Stimulated activated CD4-positive, alpha-beta T cell treated with anti-CD3 and anti-CD28 coated beads, TNF-alpha, amount 100 ng/mL, for 48 hours (primary cell): ENCODE results near the gene BTNL3.
"Not testable (repeated sequence)": the region's sequence is repeated elsewhere in the genome, so short reads cannot be mapped to it uniquely, and the experiment has no call there.

Experiments
- DNase-seq, 3 donors: peaks; one replicate each; pipeline ENCODE4 v3.0.0-alpha.2; 2020; ENCODE audit warnings: low read depth in 3 of 3

The BTNL3 gene, protein sequence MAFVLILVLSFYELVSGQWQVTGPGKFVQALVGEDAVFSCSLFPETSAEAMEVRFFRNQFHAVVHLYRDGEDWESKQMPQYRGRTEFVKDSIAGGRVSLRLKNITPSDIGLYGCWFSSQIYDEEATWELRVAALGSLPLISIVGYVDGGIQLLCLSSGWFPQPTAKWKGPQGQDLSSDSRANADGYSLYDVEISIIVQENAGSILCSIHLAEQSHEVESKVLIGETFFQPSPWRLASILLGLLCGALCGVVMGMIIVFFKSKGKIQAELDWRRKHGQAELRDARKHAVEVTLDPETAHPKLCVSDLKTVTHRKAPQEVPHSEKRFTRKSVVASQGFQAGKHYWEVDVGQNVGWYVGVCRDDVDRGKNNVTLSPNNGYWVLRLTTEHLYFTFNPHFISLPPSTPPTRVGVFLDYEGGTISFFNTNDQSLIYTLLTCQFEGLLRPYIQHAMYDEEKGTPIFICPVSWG

DNA sequence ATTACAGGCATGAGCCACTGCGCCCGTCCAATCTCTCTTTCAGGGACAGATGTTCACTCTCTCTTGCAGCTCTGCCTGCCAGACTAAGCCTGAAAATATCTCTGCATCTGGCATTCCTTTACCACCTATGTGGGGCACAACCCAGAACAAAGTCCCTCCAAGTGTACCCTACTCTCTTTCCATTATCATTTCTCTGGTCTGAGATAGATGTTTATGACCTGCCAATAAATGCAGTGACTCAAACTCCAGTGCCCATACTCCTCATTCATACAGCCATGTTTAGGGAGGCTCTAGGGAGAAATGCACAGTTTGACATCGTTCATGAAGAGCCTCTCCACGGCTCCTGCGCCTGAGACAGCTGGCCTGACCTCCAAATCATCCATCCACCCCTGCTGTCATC lies at the start of gene BTNL3:
Gene BTNL3 (plus strand): TSS at position 255 of the 400 bp plus-strand sequence. CDS start 183 bp downstream, outside the sequence.
- no peak for DNase-seq

- DNase-seq = no peak
Observed at GRCh38 chr5:180950291-180950949, 38.2 kb upstream of the BTNL3 start.

GRCh38 chr5:180959661-180960060 lies 29.0 kb upstream of the BTNL3 start:
- DNase-seq = no peak

- no peak for DNase-seq
Observed at GRCh38 chr5:180960209-180960608, 28.4 kb upstream of the BTNL3 start.

- no peak for DNase-seq
Observed at GRCh38 chr5:180969406-180969805, 19.2 kb upstream of the BTNL3 start.

DNA sequence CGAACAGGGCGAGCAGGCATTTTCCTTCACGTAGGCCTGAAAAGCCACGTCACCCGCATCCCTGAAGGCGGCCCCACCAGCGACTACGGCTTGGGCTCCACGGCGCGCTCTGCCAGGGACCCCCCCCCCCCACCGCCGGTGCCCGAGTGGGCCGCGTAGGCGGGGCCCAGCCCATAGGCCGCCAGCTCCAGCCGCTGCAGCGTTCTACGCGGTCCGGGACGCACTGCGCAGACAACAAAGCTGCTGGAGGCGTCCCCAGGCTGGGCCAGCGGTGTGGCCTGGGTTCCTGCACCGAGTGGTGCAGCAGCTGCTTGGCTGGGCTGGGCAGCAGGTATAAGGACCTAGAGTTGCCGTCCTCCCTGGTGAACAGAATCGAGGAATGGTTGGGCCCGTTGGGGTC lies 18.3 kb upstream of the BTNL3 start:
- no peak for DNase-seq

- DNase-seq = no peak
Observed at GRCh38 chr5:180970875-180971274, 17.8 kb upstream of the BTNL3 start.

DNA sequence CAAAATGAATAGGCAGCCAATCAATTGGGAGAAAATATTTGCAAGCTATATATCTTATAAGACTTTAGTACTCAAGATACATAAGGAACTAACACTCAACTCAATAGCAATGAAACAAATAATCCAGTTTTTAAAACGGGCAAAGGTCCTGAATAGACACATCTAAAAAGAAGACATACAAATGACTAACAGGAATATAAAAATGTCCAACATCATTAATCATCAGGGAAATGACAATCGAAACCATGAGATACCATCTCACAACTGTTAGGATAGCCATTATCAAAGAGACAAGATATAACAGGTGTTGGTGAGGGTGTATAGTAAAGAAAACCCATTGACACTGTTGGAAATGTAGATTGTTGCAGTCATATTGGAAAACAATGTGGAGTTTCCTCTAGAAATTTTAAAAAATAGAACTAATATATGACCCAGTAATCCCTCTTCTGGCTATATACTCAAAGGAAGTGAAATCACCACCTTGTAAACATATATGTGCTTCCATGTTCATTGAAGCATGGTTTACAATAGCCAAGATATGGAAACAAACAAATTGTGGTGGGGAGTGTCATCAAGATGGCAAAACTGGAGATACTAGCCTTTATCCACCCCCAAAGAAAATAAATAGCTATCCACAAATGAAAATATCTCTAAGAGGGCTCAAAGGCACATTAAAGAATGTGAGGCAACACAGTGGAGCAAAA lies 13.9 kb upstream of the BTNL3 start:
- DNase-seq = no peak

GRCh38 chr5:180975338-180975737 lies 13.3 kb upstream of the BTNL3 start:
- DNase-seq = no peak

DNA sequence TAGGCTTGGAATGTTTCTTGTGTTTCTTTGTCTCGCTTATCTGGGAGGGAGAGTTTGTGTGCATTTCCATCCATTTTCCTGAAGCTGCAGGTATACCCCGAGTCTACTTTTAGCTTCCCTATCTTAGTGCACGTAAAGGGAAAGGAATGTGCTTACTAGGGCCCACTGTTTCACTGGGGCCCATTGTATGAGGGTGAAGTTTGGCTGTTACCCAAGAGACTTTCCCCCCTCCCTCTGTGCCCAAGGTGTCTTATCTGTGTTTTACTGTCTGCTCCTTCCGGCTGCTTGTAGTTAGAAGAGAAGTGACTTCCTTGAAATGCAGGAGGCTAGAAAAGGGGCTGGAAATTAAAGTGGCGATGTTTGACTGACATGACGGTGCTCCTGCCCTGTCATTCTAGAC lies 12.1 kb upstream of the BTNL3 start:
- no peak for DNase-seq

DNA sequence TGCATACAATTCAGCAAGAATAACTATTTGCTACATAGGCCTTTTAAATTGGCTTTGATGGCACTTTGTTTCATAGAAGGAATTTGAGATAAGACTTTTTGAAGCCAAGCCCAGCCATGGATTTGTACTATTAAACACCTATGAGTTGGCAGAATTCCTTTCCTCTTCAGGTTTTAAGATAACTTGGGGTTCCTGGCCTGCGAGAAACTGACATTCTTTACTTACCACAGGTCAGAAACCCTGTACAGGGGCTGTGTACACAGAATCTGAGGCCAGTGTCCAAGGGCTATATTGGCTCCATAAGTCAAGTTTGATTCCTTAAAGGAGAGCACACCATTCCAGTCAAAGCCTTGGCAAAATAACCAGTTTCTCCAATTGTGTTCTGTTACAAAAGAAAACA lies 10.8 kb upstream of the BTNL3 start:
- no peak for DNase-seq

- no peak for DNase-seq
Observed at GRCh38 chr5:180982008-180982741, 6.5 kb upstream of the BTNL3 start.

DNA sequence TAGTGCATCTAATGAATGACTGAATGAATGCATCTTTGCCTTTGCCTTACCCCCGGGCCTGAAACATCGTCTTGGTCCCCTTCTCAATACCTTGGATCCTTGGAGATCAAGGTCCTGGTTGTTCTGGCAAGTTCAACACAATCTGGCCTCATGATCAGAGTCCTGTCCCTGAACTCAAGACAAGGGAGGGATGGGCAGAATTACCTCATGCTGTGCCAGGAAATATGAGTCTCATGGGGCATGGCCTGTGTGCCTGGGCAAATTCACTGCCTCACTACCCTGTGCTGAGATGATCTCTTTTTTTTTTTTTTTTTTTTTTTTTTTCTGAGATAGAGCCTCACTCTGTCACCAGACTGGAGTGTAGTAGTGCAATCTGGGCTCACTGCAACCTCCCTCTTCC lies 630 bp upstream of the BTNL3 start:
- no peak for DNase-seq

DNA sequence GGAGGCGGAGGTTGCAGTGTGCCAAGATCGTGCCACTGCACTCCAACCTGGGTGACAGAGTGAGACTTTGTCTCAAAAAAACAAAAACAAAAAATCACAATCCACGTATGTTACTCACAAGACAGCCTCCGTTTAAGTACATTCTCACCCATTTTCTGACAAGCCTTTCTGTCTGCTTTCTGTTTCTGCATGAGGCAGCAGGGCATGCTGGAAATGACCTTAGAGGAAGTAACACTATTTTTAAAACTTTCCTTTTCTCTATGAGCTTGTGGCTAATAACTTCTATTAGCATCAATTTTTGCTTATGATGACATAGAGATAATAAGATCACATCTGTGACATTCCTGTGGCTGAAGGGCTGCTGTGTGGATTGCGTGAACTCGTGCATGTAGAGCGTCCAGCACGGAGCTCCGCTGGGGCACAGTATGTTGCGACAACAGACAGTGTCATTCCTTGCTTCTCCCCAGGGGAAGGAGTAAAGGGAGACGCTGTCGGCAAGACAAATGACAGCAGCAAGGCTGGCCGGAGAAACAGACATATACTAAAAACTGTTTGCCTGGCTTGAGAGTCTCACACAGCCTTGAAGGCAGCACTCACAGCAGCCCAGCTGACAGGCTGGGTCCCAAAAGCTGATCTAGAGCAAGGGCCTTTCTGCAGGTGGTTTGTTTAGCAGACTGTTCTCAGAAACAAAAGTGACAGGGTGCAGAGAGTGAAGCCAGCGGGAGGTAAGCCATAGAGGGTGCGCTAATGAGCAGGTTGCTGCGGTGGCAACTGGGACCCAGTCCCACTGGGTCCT lies 1.6 kb downstream of the BTNL3 start:
- no peak for DNase-seq

DNA sequence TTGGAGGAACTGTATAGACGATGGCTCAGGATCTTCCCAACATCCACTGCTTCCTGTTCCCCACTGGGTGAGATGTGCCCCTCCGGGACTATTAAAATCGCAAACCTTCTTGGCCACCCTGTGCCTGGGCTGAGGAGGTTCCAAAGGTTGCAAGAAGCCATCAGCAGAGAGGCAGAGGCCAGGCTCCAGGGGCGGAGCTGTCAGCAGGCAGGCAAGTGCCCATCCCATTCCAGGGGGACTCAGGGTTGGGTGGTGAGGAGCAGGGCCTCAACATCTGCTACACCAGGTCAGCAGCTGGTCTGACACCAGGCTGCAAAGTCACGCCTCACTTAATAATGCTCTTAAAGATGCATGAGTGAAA lies 2.2 kb downstream of the BTNL3 start:
- DNase-seq = no peak

GRCh38 chr5:181001947-181002346 lies 13.3 kb downstream of the BTNL3 start:
- DNase-seq = no peak

DNA sequence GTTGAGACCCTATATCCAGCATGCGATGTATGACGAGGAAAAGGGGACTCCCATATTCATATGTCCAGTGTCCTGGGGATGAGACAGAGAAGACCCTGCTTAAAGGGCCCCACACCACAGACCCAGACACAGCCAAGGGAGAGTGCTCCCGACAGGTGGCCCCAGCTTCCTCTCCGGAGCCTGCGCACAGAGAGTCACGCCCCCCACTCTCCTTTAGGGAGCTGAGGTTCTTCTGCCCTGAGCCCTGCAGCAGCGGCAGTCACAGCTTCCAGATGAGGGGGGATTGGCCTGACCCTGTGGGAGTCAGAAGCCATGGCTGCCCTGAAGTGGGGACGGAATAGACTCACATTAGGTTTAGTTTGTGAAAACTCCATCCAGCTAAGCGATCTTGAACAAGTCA lies 17.1 kb downstream of the BTNL3 start:
- no peak for DNase-seq

DNA sequence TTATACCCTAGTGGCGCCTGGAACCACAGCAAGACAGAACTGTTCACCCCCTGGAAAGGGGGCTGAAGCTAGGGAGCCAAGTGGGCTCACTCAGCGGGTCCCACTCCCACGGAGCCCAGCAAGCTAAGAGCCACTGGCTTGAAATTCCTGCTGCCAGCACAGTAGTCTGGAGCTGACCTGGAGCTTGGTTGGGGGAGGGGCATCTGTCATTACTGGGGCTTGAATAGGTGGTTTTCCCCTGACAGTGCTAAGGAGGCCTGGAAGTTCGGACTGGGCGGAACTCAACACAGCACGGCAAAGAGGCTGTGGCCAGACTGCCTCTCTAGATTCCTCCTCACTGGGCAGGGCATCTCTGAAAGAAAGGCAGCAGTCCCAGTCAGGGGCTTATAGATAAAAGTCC lies 19.5 kb downstream of the BTNL3 start:
- no peak for DNase-seq

DNA sequence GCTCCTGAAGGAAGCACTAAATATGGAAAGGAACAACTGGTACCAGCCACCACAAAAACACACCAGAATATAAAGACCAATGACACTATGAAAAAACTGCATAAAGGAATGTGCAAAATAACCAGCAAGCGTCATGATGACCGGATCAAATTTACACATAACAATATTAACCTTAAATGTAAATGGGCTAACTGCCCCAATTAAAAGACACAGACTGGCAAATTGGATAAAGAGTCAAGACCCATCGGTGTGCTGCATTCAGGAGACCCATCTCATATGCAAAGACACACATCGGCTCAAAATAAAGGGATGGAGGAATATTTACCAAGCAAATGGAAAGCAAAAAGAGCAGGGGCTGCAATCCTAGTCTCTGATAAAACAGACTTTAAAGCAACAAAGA lies 21.4 kb downstream of the BTNL3 start:
- DNase-seq = not testable (repeated sequence)

DNA sequence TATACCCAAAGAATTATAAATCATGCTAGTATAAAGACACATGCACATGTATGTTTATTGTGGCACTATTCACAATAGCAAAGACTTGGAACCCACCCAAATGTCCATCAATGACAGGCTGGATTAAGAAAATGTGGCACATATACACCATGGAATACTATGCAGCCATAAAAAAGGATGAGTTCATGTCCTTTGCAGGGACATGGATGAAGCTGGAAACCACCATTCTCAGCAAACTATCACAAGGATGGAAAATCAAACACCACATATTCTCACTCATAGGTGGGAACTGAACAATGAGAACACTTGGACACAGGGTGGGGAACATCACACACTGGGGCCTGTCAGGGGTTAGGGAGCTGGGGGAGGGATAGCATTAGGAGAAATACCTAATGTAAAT lies 26.0 kb downstream of the BTNL3 start:
- not testable (repeated sequence) for DNase-seq

DNA sequence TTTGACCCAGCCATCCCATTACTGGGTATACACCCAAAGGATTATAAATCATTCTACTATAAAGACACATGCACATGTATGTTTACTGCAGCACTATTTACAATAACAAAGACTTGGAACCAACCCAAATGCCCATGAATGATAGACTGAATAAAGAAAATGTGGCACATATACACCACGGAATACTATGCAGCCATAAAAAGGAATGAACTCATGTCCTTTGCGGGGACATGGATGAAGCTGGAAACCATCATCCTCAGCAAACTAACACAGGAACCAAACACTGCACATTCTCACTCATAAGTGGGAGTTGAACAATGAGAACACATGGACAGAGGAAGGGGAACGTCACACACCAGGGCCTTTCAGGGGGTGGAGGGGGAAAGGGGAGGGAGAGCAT lies 28.8 kb downstream of the BTNL3 start:
- DNase-seq = not testable (repeated sequence)
